Fibroblast of the aortic adventitia (primary cell): ENCODE results near the gene CABP1. TPM values are rescaled to one million over a fixed set of nuclear protein-coding genes. Genes with fewer than 3 reads are reported as not detected.

ENCODE experiments used
- DNase-seq: peaks from one replicate; pipeline ENCODE4 v3.0.0-alpha.2; 2010; ENCODE audit warnings: low read depth
- H3K4me3 ChIP-seq: 2 replicates; pipeline ENCODE4 v1.5.1; 2011; ENCODE audit warnings: low read depth, mild to moderate bottlenecking, control low read depth, low read length, moderate library complexity
- CTCF ChIP-seq: IDR thresholded peaks from 2 replicates; pipeline ENCODE4 v1.5.1; 2011; ENCODE audit warnings: mild to moderate bottlenecking, low read length, control low read depth, inconsistent platforms; ENCODE audit not compliant: insufficient read depth
- total RNA-seq: library from RNA; depleted of rRNA; stranded (reverse); fragments of >200 nt; gene quantifications from 2 replicates; pipeline ENCODE4 v1.2.3, GENCODE V29; 2012; ENCODE audit warnings: low replicate concordance

CABP1 gene
- total RNA-seq, 1 donor = 0.54 TPM

- DNase-seq = no peak
- TF ChIP-seq CTCF = no peak
- H3K4me3 ChIP-seq = no peak overlapping the region
Observed at GRCh38 chr12:120642826-120643225, 2.4 kb downstream of the CABP1 start.

GRCh38 chr12:120643574-120643973, 3.1 kb downstream of the CABP1 start:
- no peak for DNase-seq
- no peak overlapping the region for H3K4me3 ChIP-seq
- TF ChIP-seq CTCF = no peak

- TF ChIP-seq CTCF = no peak
- DNase-seq = no peak
- H3K4me3 ChIP-seq = no peak overlapping the region
Observed at GRCh38 chr12:120646044-120646443, 5.6 kb downstream of the CABP1 start.

- no peak overlapping the region for H3K4me3 ChIP-seq
- DNase-seq = no peak
- no peak for TF ChIP-seq CTCF
Observed at GRCh38 chr12:120647375-120647755, 6.9 kb downstream of the CABP1 start.

GRCh38 chr12:120649442-120650232, 9.2 kb downstream of the CABP1 start:
- no peak for TF ChIP-seq CTCF
- no peak for DNase-seq
- peak overlapping the region; percentile 28 for H3K4me3 ChIP-seq

GRCh38 chr12:120650233-120650690, 9.8 kb downstream of the CABP1 start:
- H3K4me3 ChIP-seq = no peak overlapping the region
- no peak for TF ChIP-seq CTCF
- DNase-seq = no peak

GRCh38 chr12:120651821-120652220, 11.4 kb downstream of the CABP1 start:
- DNase-seq = peak; percentile 42
- no peak for TF ChIP-seq CTCF
- H3K4me3 ChIP-seq = no peak overlapping the region
